GM23248 (cell line): ENCODE results near the gene ADGRL3. TPM values are rescaled to one million over a fixed set of nuclear protein-coding genes. Genes with fewer than 3 reads are reported as not detected.

ENCODE experiments used
- DNase-seq: peaks from one replicate; pipeline ENCODE4 v3.0.0-alpha.2; 2015
- H2AFZ ChIP-seq: fragments of 200-600 bp; sonication (generic); 2 replicates; pipeline ENCODE4 v1.6.1; 2016; ENCODE audit warnings: antibody characterized with exemption
- H3F3A ChIP-seq: fragments of 200-600 bp; sonication (generic); 2 replicates; pipeline ENCODE4 v1.6.1; 2016; ENCODE audit warnings: mild to moderate bottlenecking, antibody characterized with exemption, mixed run types; ENCODE audit not compliant: insufficient read depth
- H3K27ac ChIP-seq: fragments of 200-600 bp; sonication (generic); 2 replicates; pipeline ENCODE4 v1.5.1; 2016; ENCODE audit warnings: mild to moderate bottlenecking
- H3K27me3 ChIP-seq: fragments of 200-600 bp; sonication (generic); replicated peaks from 2 replicates; pipeline ENCODE4 v1.6.1; 2016; ENCODE audit warnings: mild to moderate bottlenecking; ENCODE audit not compliant: insufficient read depth
- H3K36me3 ChIP-seq: fragments of 200-600 bp; sonication (generic); 2 replicates; pipeline ENCODE4 v1.6.1; 2016; ENCODE audit warnings: low read depth, mild to moderate bottlenecking
- H3K4me1 ChIP-seq: fragments of 200-600 bp; sonication (generic); 2 replicates; pipeline ENCODE4 v1.6.1; 2016; ENCODE audit warnings: mild to moderate bottlenecking; ENCODE audit not compliant: insufficient read depth
- H3K4me2 ChIP-seq: fragments of 200-600 bp; sonication (generic); one replicate; pipeline ENCODE4 v1.6.1; 2016; ENCODE audit warnings: mild to moderate bottlenecking; ENCODE audit not compliant: unreplicated experiment
- H3K4me3 ChIP-seq: fragments of 200-600 bp; sonication (generic); 2 replicates; pipeline ENCODE4 v1.5.1; 2016; ENCODE audit warnings: mild to moderate bottlenecking
- H3K79me2 ChIP-seq: fragments of 200-600 bp; sonication (generic); 2 replicates; pipeline ENCODE4 v1.6.1; 2016; ENCODE audit warnings: mild to moderate bottlenecking; ENCODE audit not compliant: insufficient read depth
- H3K9ac ChIP-seq: fragments of 200-600 bp; sonication (generic); 2 replicates; pipeline ENCODE4 v1.6.1; 2016; ENCODE audit warnings: mild to moderate bottlenecking
- H3K9me2 ChIP-seq: fragments of 200-600 bp; sonication (generic); 2 replicates; pipeline ENCODE4 v1.6.1; 2016; ENCODE audit warnings: mixed run types, mild to moderate bottlenecking, moderate library complexity; ENCODE audit not compliant: insufficient read depth
- H3K9me3 ChIP-seq: fragments of 200-600 bp; sonication (generic); one replicate; pipeline ENCODE4 v1.6.1; 2017; ENCODE audit warnings: low read depth
- H4K20me1 ChIP-seq: fragments of 200-600 bp; sonication (generic); 2 replicates; pipeline ENCODE4 v1.6.0; 2016; ENCODE audit not compliant: insufficient read depth
- EZH2 ChIP-seq: fragments of 200-600 bp; sonication (generic); IDR thresholded peaks from 2 replicates; pipeline ENCODE4 v1.6.1; 2018; ENCODE audit warnings: antibody characterized with exemption, mild to moderate bottlenecking; ENCODE audit not compliant: insufficient read depth, poor library complexity, severe bottlenecking
- EZH2phosphoT487 ChIP-seq: fragments of 200-600 bp; sonication (generic); IDR thresholded peaks from 2 replicates; pipeline ENCODE4 v1.6.1; 2018; ENCODE audit warnings: antibody characterized with exemption, moderate library complexity, mild to moderate bottlenecking, low read depth; ENCODE audit not compliant: insufficient read depth
- WGBS, 2 experiments: methylation state at CpG; one replicate each; pipeline ENCODE4 v1.1.6; 2015 to 2017; ENCODE audit warnings: low lambda C conversion rate in 2 of 2, low coverage in 1 of 2; ENCODE audit errors: missing lambda C conversion rate in 2 of 2; 5-methylcytosine and 5-hydroxymethylcytosine counted together
- in situ Hi-C: fragments of 300-500 bp; cut with MboI; formaldehyde crosslinking; loops from 2 replicates; pipeline ENCODE4 v1.15.0; 2020
- polyA plus RNA-seq: library from polyadenylated mRNA; unstranded; fragments of >200 nt; fragmentation: Nextera tagmentation; extraction: Ambion mirVana; gene quantifications from 2 replicates; pipeline ENCODE4 v1.2.1, GENCODE V29; 2016
- total RNA-seq: library from RNA; depleted of rRNA; stranded (reverse); fragments of >200 nt; shearing (Covaris generic); gene quantifications from 2 replicates; pipeline ENCODE4 v1.2.3, GENCODE V29; 2014

Gene ADGRL3
- total and polyA plus RNA-seq, 2 experiments from 2014 or later = not detected

DNA sequence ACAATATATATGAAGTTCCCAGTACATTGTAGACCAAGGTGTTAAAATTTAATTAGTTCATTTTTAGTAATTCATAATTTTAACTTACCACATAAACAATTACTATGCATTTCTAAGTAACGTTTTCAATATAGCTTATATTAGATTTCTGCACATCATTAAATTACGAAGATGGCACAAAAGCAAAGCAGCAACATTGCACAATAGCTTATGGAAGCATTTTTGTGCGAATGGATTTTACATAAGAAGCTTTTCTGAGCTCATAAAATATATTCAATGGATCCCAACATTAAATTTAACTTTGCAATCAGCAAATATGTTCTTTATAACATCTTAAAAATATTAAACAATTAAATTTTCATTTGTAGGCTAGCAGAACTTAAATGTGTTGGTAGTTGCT lies 875.4 kb downstream of the ADGRL3 start:
- Histone ChIP-seq H3K36me3 (no peaks in the 10 kb centered on the region), H3K27me3 (no peaks in the 10 kb centered on the region), H3K9ac (no peak overlapping the region), H3K4me2 (no peak overlapping the region), H3K27ac (no peak overlapping the region), H3K4me1 (no peaks in the 10 kb centered on the region), H3K9me2 (no peaks in the 10 kb centered on the region), H3K79me2 (no peaks in the 10 kb centered on the region), H3K4me3 (no peak overlapping the region), H3K9me3 (no peaks in the 10 kb centered on the region), H2AFZ (no peak overlapping the region), H3F3A (no peaks in the 10 kb centered on the region), H4K20me1 (no peaks in the 10 kb centered on the region)
- DNase-seq = no peak
- in situ Hi-C loops = no loop called here
- 2 to 11% methylated on average over 3 of the region's 3 CpGs for WGBS, 2 experiments
- TF ChIP-seq EZH2phosphoT487 (no peak), EZH2 (no peak)

DNA sequence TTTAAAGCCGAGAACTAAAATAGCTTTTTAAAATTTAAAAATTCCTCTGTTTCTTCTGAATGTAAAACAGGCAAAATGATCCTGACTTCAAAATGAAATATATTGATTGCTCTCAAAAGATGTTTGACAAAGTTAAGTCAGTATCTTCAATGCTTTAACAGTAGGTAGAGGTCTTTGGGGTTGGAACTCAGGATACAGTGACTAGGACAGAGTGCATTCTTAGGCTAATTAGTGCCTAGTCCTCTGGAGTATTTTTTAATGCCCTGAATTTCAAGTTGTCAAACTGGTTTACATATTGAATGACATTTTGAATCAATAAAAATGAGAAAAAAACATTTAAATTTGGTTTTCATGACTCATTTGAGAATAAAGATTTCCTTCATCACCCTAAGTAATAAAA lies 877.3 kb downstream of the ADGRL3 start:
- 0% methylated on average over 1 of the region's 1 CpG for WGBS, 2 experiments
- Histone ChIP-seq H3F3A (no peaks in the 10 kb centered on the region), H4K20me1 (no peaks in the 10 kb centered on the region), H3K79me2 (no peaks in the 10 kb centered on the region), H3K9me2 (no peaks in the 10 kb centered on the region), H3K9me3 (no peaks in the 10 kb centered on the region), H3K36me3 (no peaks in the 10 kb centered on the region), H2AFZ (no peak overlapping the region), H3K27me3 (no peaks in the 10 kb centered on the region), H3K27ac (no peak overlapping the region), H3K4me2 (no peak overlapping the region), H3K4me3 (no peak overlapping the region), H3K4me1 (no peaks in the 10 kb centered on the region), H3K9ac (no peak overlapping the region)
- TF ChIP-seq EZH2phosphoT487 (no peak), EZH2 (no peak)
- no peak for DNase-seq
- in situ Hi-C loops = no loop called here

GRCh38 chr4:62080431-62080830 lies 880.3 kb downstream of the ADGRL3 start:
- Histone ChIP-seq H3K9me3 (no peaks in the 10 kb centered on the region), H3K4me2 (no peak overlapping the region), H3K9ac (no peak overlapping the region), H2AFZ (no peak overlapping the region), H3K79me2 (no peaks in the 10 kb centered on the region), H3F3A (no peaks in the 10 kb centered on the region), H3K4me3 (no peak overlapping the region), H3K36me3 (no peaks in the 10 kb centered on the region), H3K4me1 (no peaks in the 10 kb centered on the region), H3K27ac (no peak overlapping the region), H4K20me1 (no peaks in the 10 kb centered on the region), H3K9me2 (no peaks in the 10 kb centered on the region), H3K27me3 (no peaks in the 10 kb centered on the region)
- DNase-seq = no peak
- WGBS, 2 experiments = 0% methylated on average over 1 of the region's 1 CpG
- in situ Hi-C loops = no loop called here
- no peak for TF ChIP-seq EZH2phosphoT487
- TF ChIP-seq EZH2 = no peak

GRCh38 chr4:62087706-62088105 lies 887.6 kb downstream of the ADGRL3 start:
- no peak for TF ChIP-seq EZH2
- TF ChIP-seq EZH2phosphoT487 = no peak
- no peaks in the 10 kb centered on the region for H4K20me1 ChIP-seq
- no peaks in the 10 kb centered on the region for H3K9me2 ChIP-seq
- no peak overlapping the region for H3K27ac ChIP-seq
- H3K79me2 ChIP-seq = no peaks in the 10 kb centered on the region
- H3K4me3 ChIP-seq = no peak overlapping the region
- no peak overlapping the region for H2AFZ ChIP-seq
- H3K36me3 ChIP-seq = no peaks in the 10 kb centered on the region
- no peak overlapping the region for H3K9ac ChIP-seq
- H3K4me1 ChIP-seq = no peaks in the 10 kb centered on the region
- H3K27me3 ChIP-seq = no peaks in the 10 kb centered on the region
- no peaks in the 10 kb centered on the region for H3F3A ChIP-seq
- no peaks in the 10 kb centered on the region for H3K9me3 ChIP-seq
- no peak for DNase-seq
- H3K4me2 ChIP-seq = no peak overlapping the region
- in situ Hi-C loops = no loop called here

- DNase-seq = no peak
- no peaks in the 10 kb centered on the region for H3K9me2 ChIP-seq
- in situ Hi-C loops = no loop called here
- no peaks in the 10 kb centered on the region for H3K27me3 ChIP-seq
- H3K9ac ChIP-seq = no peak overlapping the region
- no peaks in the 10 kb centered on the region for H3K79me2 ChIP-seq
- no peaks in the 10 kb centered on the region for H3K9me3 ChIP-seq
- H2AFZ ChIP-seq = no peak overlapping the region
- H3F3A ChIP-seq = no peaks in the 10 kb centered on the region
- WGBS, 2 experiments = 44 to 59% methylated on average over 4 of the region's 4 CpGs
- H3K27ac ChIP-seq = no peak overlapping the region
- TF ChIP-seq EZH2phosphoT487 (no peak), EZH2 (no peak)
- no peaks in the 10 kb centered on the region for H4K20me1 ChIP-seq
- no peak overlapping the region for H3K4me3 ChIP-seq
- H3K36me3 ChIP-seq = no peaks in the 10 kb centered on the region
- no peak overlapping the region for H3K4me2 ChIP-seq
- no peaks in the 10 kb centered on the region for H3K4me1 ChIP-seq
These were observed 893.6 kb downstream of the ADGRL3 start for GRCh38 chr4:62093735-62094134.
